GM10248 (cell line): ENCODE measurements around the gene CDH23.

Source experiments
- CTCF ChIA-PET: fragments of 300-600 bp; sonication (Branson Sonifier 250); formaldehyde crosslinking; extraction: SDS; loops from one replicate; lab custom pipeline; 2021; ENCODE audit warnings: antibody characterized with exemption; lab: Yijun Ruan, JAX
- POLR2A ChIA-PET: fragments of 350-650 bp; sonication (Branson Sonifier 250); formaldehyde crosslinking; extraction: SDS; loops from one replicate; lab custom pipeline; 2020; ENCODE audit warnings: antibody characterized with exemption; lab: Yijun Ruan, JAX
- DNase-seq: peaks from one replicate; pipeline ENCODE4 v3.0.0; 2012; ENCODE audit errors: extremely low spot score
- TF ChIP-seq, protein P1 (sequence below): IDR thresholded peaks from 2 replicates; pipeline ENCODE4 v1.5.1; 2012; ENCODE audit warnings: mild to moderate bottlenecking, low read depth; ENCODE audit errors: extremely low read depth, missing control alignments, control extremely low read depth

CDH23 gene

DNA sequence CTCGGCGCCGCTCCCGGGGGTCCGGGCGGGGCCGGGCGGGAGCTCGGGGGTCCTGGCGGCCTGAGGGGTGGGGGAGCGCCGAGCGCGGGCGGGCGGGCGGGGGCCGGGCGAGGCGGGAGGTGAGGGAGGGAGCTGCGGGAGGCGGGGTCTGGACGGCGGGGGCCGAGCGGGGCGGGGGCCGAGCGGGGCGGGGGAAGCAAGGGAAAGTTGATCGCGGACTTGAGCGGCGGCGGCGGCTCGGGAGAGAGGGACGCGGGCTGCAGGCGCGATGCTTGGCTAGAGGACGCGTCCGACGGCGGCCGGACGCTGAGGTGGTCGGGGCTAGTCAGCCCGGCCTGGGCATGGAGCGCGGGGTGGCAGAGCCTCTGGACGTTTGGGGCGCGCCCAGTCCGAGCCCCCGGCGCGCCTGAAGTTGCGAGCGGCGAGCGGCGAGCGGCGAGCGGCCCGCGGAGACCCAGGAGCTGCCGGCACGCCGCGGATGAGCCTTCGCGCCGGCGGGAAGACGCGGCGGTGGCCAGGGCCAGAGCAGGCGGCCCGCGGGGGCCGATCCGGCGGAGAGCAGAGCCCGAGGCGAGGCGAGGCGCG is at the start of gene CDH23:
Gene CDH23 (plus strand): TSS at position 210 of the 585 bp plus-strand sequence. CDS start 42,912 bp downstream, outside the sequence.
- no peak for DNase-seq
- TF ChIP-seq, protein P1, sequence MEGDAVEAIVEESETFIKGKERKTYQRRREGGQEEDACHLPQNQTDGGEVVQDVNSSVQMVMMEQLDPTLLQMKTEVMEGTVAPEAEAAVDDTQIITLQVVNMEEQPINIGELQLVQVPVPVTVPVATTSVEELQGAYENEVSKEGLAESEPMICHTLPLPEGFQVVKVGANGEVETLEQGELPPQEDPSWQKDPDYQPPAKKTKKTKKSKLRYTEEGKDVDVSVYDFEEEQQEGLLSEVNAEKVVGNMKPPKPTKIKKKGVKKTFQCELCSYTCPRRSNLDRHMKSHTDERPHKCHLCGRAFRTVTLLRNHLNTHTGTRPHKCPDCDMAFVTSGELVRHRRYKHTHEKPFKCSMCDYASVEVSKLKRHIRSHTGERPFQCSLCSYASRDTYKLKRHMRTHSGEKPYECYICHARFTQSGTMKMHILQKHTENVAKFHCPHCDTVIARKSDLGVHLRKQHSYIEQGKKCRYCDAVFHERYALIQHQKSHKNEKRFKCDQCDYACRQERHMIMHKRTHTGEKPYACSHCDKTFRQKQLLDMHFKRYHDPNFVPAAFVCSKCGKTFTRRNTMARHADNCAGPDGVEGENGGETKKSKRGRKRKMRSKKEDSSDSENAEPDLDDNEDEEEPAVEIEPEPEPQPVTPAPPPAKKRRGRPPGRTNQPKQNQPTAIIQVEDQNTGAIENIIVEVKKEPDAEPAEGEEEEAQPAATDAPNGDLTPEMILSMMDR: no peak
- POLR2A ChIA-PET: no interaction called here
- CTCF ChIA-PET: interaction anchor here (1.0 to 3.3 kb wide), 4 partner anchors 13 to 173 kb away, joined by 3 to 13 read pairs (median 7); no protein-coding TSS in a partner anchor

DNA sequence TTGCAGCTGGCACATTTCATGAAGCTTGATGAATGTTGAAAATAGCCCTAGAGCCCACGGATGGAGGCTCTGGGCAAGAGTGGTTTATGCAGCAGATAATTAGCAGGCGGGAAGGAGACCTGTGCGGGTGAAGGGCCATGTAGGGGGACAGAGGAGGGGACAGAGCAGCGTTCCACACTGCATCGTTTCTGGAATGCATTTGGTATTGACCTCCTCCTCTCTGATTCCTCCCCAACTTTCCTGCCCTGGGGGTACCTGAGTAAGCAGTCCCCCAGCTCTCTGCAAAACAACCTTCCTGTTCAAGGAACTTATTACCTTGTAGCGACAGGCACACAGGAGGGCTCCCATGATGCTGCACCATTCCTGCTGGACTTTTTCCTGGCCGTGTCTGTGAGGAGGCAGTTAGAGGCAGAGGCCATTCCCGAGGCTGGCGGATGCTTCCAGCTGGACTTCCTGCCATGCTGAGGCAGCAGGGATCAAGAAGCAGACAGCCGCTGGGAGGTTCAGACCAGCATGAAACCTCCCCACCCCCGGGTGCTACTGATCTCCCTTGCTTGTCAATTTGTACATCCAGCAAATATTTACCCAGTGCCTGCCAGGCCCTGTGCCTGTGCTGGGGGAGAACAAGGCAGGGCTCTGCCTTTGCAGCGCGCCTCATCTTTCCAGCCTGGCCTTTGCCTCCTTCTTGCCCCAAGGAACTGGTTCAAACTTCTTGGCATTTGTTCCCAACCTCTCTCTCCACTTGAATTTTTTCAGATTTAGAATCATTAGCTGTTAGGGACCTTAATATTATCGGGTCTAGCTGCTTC is 48.9 kb upstream of the CDH23 start:
- no peak for DNase-seq
- POLR2A ChIA-PET: no interaction called here
- TF ChIP-seq, protein P1: no peak
- CTCF ChIA-PET: interaction anchor here (0.8 to 2.9 kb wide), 6 partner anchors 8 to 29 kb away, joined by 3 to 6 read pairs (median 4); partner anchors contain the start of gene SLC29A3

DNA sequence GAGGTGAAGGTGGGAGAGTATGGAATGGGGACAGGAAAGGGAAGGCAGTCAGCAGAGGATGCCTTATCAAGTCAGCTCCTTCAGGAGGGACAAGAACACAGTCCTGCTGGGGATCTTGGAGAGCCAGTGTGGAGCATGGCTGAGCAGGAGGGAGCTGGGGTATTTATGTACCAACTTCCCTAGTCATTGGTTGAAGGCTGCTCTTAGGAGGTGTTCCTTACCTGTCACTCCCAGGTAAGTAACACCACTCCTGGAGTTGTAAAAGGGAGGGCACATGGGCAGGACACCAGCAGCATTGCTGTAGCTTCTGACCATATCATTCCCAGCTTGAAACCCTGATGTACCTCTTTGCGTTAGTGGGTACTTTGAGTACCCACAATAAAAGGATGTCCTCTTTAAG is 47.9 kb upstream of the CDH23 start:
- no peak for DNase-seq
- CTCF ChIA-PET: interaction anchor here (0.8 to 2.9 kb wide), 5 partner anchors 9 to 27 kb away, joined by 3 to 6 read pairs (median 3); no protein-coding TSS in a partner anchor
- TF ChIP-seq, protein P1: no peak
- POLR2A ChIA-PET: no interaction called here

DNA sequence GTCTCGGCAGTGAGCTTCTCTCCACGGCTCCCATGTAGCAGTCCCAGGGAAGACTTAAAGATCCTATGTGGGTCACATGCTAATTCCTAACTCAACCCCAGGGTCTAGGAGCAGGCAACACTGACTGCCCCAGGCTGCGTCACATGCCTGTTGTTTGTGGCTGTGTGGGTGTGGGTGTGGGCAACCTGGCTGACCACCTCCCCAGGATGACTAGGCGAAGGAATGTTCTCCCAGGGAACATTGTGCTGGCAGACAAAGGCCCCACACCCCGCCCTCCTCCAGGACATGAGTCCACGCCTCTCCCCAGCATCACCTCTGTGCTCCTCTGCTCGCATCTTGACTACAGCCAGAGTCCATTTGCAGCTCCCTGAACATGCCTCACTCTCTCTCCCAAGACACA is 47.3 kb upstream of the CDH23 start:
- ChIA-PET CTCF (interaction anchor here (0.9 to 2.9 kb wide), 5 partner anchors 9 to 35 kb away, joined by 3 to 9 read pairs (median 5); no protein-coding TSS in a partner anchor), POLR2A (no interaction called here)
- DNase-seq: no peak
- TF ChIP-seq, protein P1: no peak

DNA sequence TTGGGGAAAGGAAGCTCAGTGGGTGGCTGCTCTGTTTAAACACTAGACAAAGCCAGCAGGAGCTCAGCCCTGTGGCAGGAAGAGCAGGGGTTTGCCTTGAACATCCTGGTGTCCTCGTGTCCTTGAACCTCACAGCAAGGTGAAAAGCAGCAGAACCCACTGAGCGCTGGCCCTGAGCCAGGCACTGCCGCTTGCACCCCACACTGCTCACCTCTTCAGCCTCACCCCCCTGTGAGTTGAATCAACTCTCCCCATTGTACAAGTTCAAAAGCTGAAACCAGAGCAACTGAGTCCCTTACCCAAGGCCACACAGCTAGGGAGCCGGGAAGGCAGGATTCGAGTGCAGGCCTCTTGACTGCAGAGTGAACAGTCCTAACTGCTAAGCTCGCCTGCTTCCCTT is 45.6 kb upstream of the CDH23 start:
- no peak for DNase-seq
- TF ChIP-seq, protein P1: no peak
- CTCF ChIA-PET: interaction anchor here (0.6 to 2.3 kb wide), 6 partner anchors 8 to 33 kb away, joined by 3 to 9 read pairs (median 6); no protein-coding TSS in a partner anchor
- POLR2A ChIA-PET: no interaction called here

DNA sequence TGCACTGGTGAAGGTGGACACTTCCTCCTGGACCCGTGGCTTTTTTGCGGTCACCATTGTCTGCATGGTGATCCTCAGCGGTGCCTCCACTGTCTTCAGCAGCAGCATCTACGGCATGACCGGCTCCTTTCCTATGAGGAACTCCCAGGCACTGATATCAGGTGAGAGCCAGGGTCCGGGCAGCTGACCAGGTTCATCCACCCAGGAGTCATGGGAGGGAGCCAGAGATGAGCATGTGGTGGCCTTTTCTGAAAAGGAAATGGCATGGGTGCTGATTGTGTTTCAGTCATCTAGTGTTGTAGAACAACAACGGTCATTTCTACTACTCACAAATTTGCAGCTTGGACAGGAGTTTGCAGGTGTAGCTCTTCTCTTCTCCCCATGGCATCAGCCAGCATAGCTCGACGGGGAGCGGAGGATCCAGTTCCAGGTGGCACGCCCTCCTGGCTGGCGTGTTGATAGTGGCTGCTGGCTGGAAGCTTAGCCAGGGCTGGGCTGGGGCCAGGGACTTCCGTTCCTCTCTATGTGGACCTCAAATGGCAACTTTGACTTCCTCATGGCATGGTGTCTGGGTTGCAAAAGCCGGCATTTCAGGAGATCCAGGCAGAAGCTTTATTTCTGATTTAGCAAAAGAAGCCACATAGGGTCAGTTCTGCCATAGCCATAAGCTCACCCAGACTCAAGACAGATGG is 44.9 kb upstream of the CDH23 start:
- ChIA-PET POLR2A (no interaction called here), CTCF (interaction anchor here (0.7 to 2.1 kb wide), 5 partner anchors 7 to 257 kb away, joined by 3 to 8 read pairs (median 4); no protein-coding TSS in a partner anchor)
- TF ChIP-seq, protein P1: no peak
- no peak for DNase-seq
